PC-9 (cell line): ENCODE results near the gene ZBTB21.

Experiments used
- CTCF ChIP-seq: fragments of 200-600 bp; sonication (generic); conservative IDR thresholded peaks from 2 replicates; pipeline ENCODE4 v1.6.1; 2017; ENCODE audit warnings: mixed run types, antibody characterized with exemption, mild to moderate bottlenecking, moderate library complexity
- EZH2 ChIP-seq: fragments of 200-600 bp; sonication (generic); IDR thresholded peaks from 2 replicates; pipeline ENCODE4 v1.8.0; 2017; ENCODE audit warnings: antibody characterized with exemption, low read depth

GRCh38 chr21:41956926-41957729 lies 53.0 kb downstream of the ZBTB21 start:
- TF ChIP-seq CTCF (no peak), EZH2 (no peak)
